A549 (cell line): ENCODE results near the gene AHNAK2. TPM values are rescaled to one million over a fixed set of nuclear protein-coding genes. Genes with fewer than 3 reads are reported as not detected.

Experiments used
- ATAC-seq, 2 experiments: fragments of 200-7000 bp in 1 of 2; fragments of >200 bp in 1 of 2; cut with Nextera tagmentation in 1 of 2; cut with Tn5 transposase in 1 of 2; 3 replicates each; pipeline versions ENCODE4 v1.8.0 to v1.9.1; 2018 to 2020; ENCODE audit warnings: mild to moderate bottlenecking in 1 of 2, moderate library complexity in 1 of 2
- CTCF ChIA-PET: fragments of 300-600 bp; sonication (Branson Sonifier 250); formaldehyde crosslinking; extraction: SDS; loops from one replicate; lab custom pipeline; 2021; ENCODE audit warnings: antibody characterized with exemption, inconsistent platforms; lab: Yijun Ruan, JAX
- POLR2A ChIA-PET: fragments of 350-600 bp; formaldehyde crosslinking; extraction: SDS; loops from one replicate; lab custom pipeline; 2021; ENCODE audit warnings: antibody characterized with exemption, inconsistent platforms; lab: Yijun Ruan, JAX
- DNase-seq, 2 experiments: peaks; one replicate each; pipeline versions ENCODE4 v3.0.0 to v3.0.0-alpha.2; 2011 to 2016; ENCODE audit warnings: low read depth in 1 of 2, low spot score in 1 of 2
- FAIRE-seq: peaks from 2 replicates; lab custom pipeline; 2011; peaks lifted over from hg19 to GRCh38; lab: Jason Lieb, UNC
- H3K27ac ChIP-seq, 2 experiments: fragments of >200 bp; sonication (Bioruptor Twin); formaldehyde crosslinking; 3 replicates each; pipeline ENCODE4 v1.5.1; 2016 to 2017
- H3K4me1 ChIP-seq: fragments of >200 bp; sonication (Bioruptor Twin); formaldehyde crosslinking; 3 replicates; pipeline ENCODE4 v1.6.1; 2016
- H3K4me2 ChIP-seq: fragments of >200 bp; sonication (Bioruptor Twin); formaldehyde crosslinking; 3 replicates; pipeline ENCODE4 v1.6.1; 2016
- H3K4me3 ChIP-seq: fragments of >200 bp; sonication (Bioruptor Twin); formaldehyde crosslinking; 3 replicates; pipeline ENCODE4 v1.5.1; 2016
- H3K9me3 ChIP-seq: fragments of >200 bp; sonication (Bioruptor Twin); formaldehyde crosslinking; 3 replicates; pipeline ENCODE4 v1.6.1; 2016
- CBX2 ChIP-seq: fragments of 200-600 bp; sonication (generic); IDR thresholded peaks from 2 replicates; pipeline ENCODE4 v1.6.1; 2016; ENCODE audit warnings: low read depth, mild to moderate bottlenecking, borderline replicate concordance
- FOSB ChIP-seq: fragments of 250-450 bp; sonication (Bioruptor Pico); IDR thresholded peaks from 2 replicates; pipeline ENCODE4 v1.5.0; 2020; ENCODE audit warnings: mild to moderate bottlenecking, moderate library complexity
- FOSL2 ChIP-seq, 2 experiments: fragments of 450-650 bp in 1 of 2; fragments of >200 bp in 1 of 2; sonication (Bioruptor Twin) in 1 of 2; formaldehyde crosslinking; IDR thresholded peaks; 2 replicates each; pipeline versions ENCODE4 v1.5.0 to v1.6.1; 2016 to 2020; ENCODE audit warnings: mild to moderate bottlenecking in 1 of 2, moderate library complexity in 1 of 2
- GATA3 ChIP-seq: IDR thresholded peaks from 2 replicates; pipeline ENCODE4 v1.6.1; 2012; ENCODE audit warnings: borderline replicate concordance
- HDAC2 ChIP-seq: fragments of 200-600 bp; sonication (generic); IDR thresholded peaks from 2 replicates; pipeline ENCODE4 v1.6.1; 2016
- HOXB13 ChIP-seq: fragments of 250-450 bp; sonication (Bioruptor Pico); IDR thresholded peaks from 2 replicates; pipeline ENCODE4 v1.5.0; 2020; ENCODE audit warnings: low read depth, mild to moderate bottlenecking, moderate library complexity
- MAX ChIP-seq: IDR thresholded peaks from 2 replicates; pipeline ENCODE4 v1.6.1; 2012
- MAZ ChIP-seq: fragments of 150-350 bp; IDR thresholded peaks from 2 replicates; pipeline ENCODE4 v1.6.1; 2014; ENCODE audit warnings: antibody characterized with exemption, low read depth, low read length, borderline replicate concordance
- MYC ChIP-seq: IDR thresholded peaks from 2 replicates; pipeline ENCODE4 v1.6.1; 2012; ENCODE audit warnings: mild to moderate bottlenecking, inconsistent platforms, low read length, improper control_type of control experiment, borderline replicate concordance
- POLR2AphosphoS2 ChIP-seq: conservative IDR thresholded peaks from 2 replicates; pipeline ENCODE4 v1.6.1; 2012; ENCODE audit warnings: low read length, improper control_type of control experiment, inconsistent platforms
- RAD21 ChIP-seq, 2 experiments: fragments of >200 bp in 1 of 2; sonication (Bioruptor Twin) in 1 of 2; formaldehyde crosslinking in 1 of 2; IDR thresholded peaks in 1 of 2; conservative IDR thresholded peaks in 1 of 2; 2 replicates in 1 of 2; 3 replicates in 1 of 2; pipeline ENCODE4 v1.6.1; 2012 to 2018; ENCODE audit warnings: inconsistent platforms in 1 of 2
- RCOR1 ChIP-seq: fragments of 150-350 bp; IDR thresholded peaks from 2 replicates; pipeline ENCODE4 v1.6.1; 2014; ENCODE audit warnings: antibody characterized with exemption, low read length, low read depth
- SMC3 ChIP-seq: fragments of >200 bp; sonication (Bioruptor Twin); formaldehyde crosslinking; IDR thresholded peaks from 3 replicates; pipeline ENCODE4 v1.6.1; 2018; ENCODE audit warnings: inconsistent platforms
- SREBF2 ChIP-seq: fragments of 450-650 bp; IDR thresholded peaks from 2 replicates; pipeline ENCODE4 v1.6.1; 2014; ENCODE audit warnings: mild to moderate bottlenecking, moderate library complexity
- ZC3H11A ChIP-seq: fragments of 450-650 bp; IDR thresholded peaks from 2 replicates; pipeline ENCODE4 v1.6.1; 2014; ENCODE audit warnings: antibody characterized with exemption, mild to moderate bottlenecking
- WGBS: methylation state at CpG from one replicate; pipeline ENCODE4 v1.1.6; 2017; ENCODE audit errors: missing lambda C conversion rate; 5-methylcytosine and 5-hydroxymethylcytosine counted together
- polyA plus RNA-seq, 4 experiments: library from polyadenylated mRNA; depleted of rRNA in 3 of 4; stranded (reverse); fragments of >200 nt; fragmentation: RNase III in 1 of 4; extraction: RNeasy Plus Mini Kit Qiagen cat#74134 plus additional on column Dnase treatment in 1 of 4; gene quantifications; 2 replicates in 3 of 4; 3 replicates in 1 of 4; pipeline ENCODE4 v1.2.3, GENCODE V29; 2011 to 2017
- TF ChIP-seq, protein P1 (sequence below): IDR thresholded peaks from 2 replicates; pipeline ENCODE4 v1.6.1; 2012; ENCODE audit warnings: low read depth, borderline replicate concordance
- TF ChIP-seq, protein P2 (sequence below): IDR thresholded peaks from 2 replicates; pipeline ENCODE4 v1.6.1; 2012
- TF ChIP-seq, protein P3 (sequence below): fragments of 250-450 bp; sonication (Bioruptor Pico); IDR thresholded peaks from 2 replicates; pipeline ENCODE4 v1.5.0; 2021; ENCODE audit warnings: mild to moderate bottlenecking, moderate library complexity, borderline replicate concordance
- TF ChIP-seq, protein P4 (sequence below): fragments of >200 bp; sonication (Bioruptor Twin); formaldehyde crosslinking; IDR thresholded peaks from 2 replicates; pipeline ENCODE4 v1.6.1; 2016

The AHNAK2 gene
- polyA plus RNA-seq, 2 of the 4 experiments (the other 2 are of a cell fraction), result 43.3 to 43.7 TPM

DNA sequence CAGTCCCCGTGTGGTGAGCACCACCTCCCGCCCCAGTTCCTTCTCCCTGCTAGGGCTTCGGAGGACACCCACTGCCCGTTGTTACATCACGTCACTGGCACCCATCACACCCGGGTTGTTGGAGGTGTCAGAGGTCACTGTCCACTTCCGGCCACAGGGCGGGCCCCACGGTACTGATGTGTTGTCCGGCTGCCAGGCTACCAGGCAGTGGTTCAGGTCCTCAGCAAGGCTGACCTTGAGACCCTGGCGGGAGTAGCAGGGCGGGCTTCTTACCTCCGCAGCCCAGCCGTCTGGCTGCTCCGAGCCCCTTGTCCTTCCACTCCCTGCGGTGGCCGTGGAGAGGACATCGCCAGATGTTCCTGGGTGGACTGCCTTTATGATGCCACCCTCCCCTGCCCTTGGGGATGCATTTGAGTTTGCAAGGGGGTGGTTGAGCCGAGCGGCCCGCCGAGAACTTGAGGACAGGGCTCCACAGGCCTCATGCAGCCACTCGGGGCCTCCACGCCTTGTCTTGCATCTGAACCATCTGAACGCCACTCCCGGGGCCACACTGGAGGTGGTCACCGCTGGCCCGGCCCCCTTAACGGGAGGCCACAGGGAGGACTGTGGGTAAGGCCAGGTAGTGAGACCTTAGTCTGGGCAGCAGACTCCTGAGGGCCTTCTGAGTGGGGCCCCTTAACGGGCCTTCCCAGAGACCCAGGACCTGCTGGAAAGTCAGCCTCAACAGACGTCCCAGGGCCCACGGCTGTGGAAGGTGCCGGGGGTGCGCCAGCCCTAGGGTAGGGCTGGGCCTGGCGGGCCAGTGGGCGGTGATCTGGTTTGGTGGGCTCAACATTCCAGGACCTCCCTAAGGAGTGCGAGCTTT, 80.6 kb downstream of the AHNAK2 start:
- no peak for ATAC-seq
- H3K27ac ChIP-seq, result no peak overlapping the region
- H3K4me1 ChIP-seq, result peaks cover 15% of the 10 kb centered on the region
- no peaks in the 10 kb centered on the region for H3K9me3 ChIP-seq
- no peak overlapping the region for H3K4me2 ChIP-seq
- TF ChIP-seq ZC3H11A (no peak), SREBF2 (no peak), FOSB (no peak), MYC (no peak), HDAC2 (no peak), RAD21 (conservative IDR thresholded peaks at IDR 0.05 in 1 of 2, IDR thresholded peaks at IDR 0.05 in 1 of 2) (no peak), SMC3 (no peak)
- TF ChIP-seq, protein P1, sequence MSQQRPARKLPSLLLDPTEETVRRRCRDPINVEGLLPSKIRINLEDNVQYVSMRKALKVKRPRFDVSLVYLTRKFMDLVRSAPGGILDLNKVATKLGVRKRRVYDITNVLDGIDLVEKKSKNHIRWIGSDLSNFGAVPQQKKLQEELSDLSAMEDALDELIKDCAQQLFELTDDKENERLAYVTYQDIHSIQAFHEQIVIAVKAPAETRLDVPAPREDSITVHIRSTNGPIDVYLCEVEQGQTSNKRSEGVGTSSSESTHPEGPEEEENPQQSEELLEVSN, result no peak
- DNase-seq, result no peak
- WGBS, result 86% methylated on average over 30 of the region's 37 CpGs
- H3K4me3 ChIP-seq, result no peak overlapping the region
- FAIRE-seq, result no peak
- POLR2A ChIA-PET, result no interaction called here
- CTCF ChIA-PET, result interaction anchor here (0.7 to 3.9 kb wide), 14 partner anchors 12 to 189 kb away, joined by 3 to 40 read pairs (median 8); no protein-coding TSS in a partner anchor

- no peak for FAIRE-seq
- DNase-seq, result no peak
- POLR2A ChIA-PET, result interaction anchor here (0.6 to 0.9 kb wide), 2 partner anchors 73 to 153 kb away, joined by 4 to 5 read pairs; no protein-coding TSS in a partner anchor
- H3K9me3 ChIP-seq, result no peaks in the 10 kb centered on the region
- peaks cover 15% of the 10 kb centered on the region for H3K4me1 ChIP-seq
- no peak for TF ChIP-seq GATA3
- no peak for TF ChIP-seq HDAC2
- TF ChIP-seq RCOR1, result no peak
- TF ChIP-seq MYC, result no peak
- TF ChIP-seq FOSL2 (IDR thresholded peaks at IDR 0.05), result no peak
- TF ChIP-seq FOSL2 (CRISPR knock-in tag; IDR thresholded peaks at IDR 0.05), result no peak
- TF ChIP-seq MAZ, result no peak
- no peak for TF ChIP-seq CBX2
- TF ChIP-seq POLR2AphosphoS2, result no peak
- TF ChIP-seq, protein P2, sequence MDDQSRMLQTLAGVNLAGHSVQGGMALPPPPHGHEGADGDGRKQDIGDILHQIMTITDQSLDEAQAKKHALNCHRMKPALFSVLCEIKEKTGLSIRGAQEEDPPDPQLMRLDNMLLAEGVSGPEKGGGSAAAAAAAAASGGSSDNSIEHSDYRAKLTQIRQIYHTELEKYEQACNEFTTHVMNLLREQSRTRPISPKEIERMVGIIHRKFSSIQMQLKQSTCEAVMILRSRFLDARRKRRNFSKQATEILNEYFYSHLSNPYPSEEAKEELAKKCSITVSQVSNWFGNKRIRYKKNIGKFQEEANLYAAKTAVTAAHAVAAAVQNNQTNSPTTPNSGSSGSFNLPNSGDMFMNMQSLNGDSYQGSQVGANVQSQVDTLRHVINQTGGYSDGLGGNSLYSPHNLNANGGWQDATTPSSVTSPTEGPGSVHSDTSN, result no peak
- TF ChIP-seq, protein P3, sequence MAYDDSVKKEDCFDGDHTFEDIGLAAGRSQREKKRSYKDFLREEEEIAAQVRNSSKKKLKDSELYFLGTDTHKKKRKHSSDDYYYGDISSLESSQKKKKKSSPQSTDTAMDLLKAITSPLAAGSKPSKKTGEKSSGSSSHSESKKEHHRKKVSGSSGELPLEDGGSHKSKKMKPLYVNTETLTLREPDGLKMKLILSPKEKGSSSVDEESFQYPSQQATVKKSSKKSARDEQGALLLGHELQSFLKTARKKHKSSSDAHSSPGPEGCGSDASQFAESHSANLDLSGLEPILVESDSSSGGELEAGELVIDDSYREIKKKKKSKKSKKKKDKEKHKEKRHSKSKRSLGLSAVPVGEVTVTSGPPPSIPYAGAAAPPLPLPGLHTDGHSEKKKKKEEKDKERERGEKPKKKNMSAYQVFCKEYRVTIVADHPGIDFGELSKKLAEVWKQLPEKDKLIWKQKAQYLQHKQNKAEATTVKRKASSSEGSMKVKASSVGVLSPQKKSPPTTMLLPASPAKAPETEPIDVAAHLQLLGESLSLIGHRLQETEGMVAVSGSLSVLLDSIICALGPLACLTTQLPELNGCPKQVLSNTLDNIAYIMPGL (CRISPR knock-in tag), result no peak
- TF ChIP-seq, protein P4, sequence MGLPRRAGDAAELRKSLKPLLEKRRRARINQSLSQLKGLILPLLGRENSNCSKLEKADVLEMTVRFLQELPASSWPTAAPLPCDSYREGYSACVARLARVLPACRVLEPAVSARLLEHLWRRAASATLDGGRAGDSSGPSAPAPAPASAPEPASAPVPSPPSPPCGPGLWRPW, result no peak
- TF ChIP-seq MAX, result no peak
- TF ChIP-seq HOXB13 (CRISPR knock-in tag), result no peak
- TF ChIP-seq, all 56 proteins: peak for 0
- CTCF ChIA-PET, result interaction anchor here (0.5 to 3.9 kb wide), 35 partner anchors 9 to 202 kb away, joined by 3 to 40 read pairs (median 4); partner anchors contain the start of genes CEP170B and PLD4
- Histone ChIP-seq H3K4me3 (no peak overlapping the region), H3K27ac (no peak overlapping the region), H3K4me2 (no peak overlapping the region)
- 77% methylated on average over 26 of the region's 34 CpGs for WGBS
- ATAC-seq, result peak; percentile 9 to 30; a peak in 3 of 6 replicates
These were observed 82.2 kb downstream of the AHNAK2 start for GRCh38 chr14:104895786-104896661.
